ENCODE measurements around the gene CDK13.
"Not testable (repeated sequence)": the region's sequence is repeated elsewhere in the genome, so short reads cannot be mapped to it uniquely, and the experiment has no call there.

Gene CDK13

GRCh38 chr7:40102897-40103296, 152.8 kb downstream of the CDK13 start:
- ATAC-seq, result no peak

GRCh38 chr7:40105879-40106473, 155.9 kb downstream of the CDK13 start:
- TF ChIP-seq ZNF70 (CRISPR knock-in tag; IDR thresholded peaks at IDR 0.05) (no peak), ISL1 (CRISPR knock-in tag; IDR thresholded peaks at IDR 0.05) (no peak), ZFP30 (CRISPR knock-in tag; IDR thresholded peaks at IDR 0.05) (no peak), ARNTL (CRISPR knock-in tag; IDR thresholded peaks at IDR 0.05; ENCODE audit: borderline replicate concordance, low read depth) (no peak), GLIS3 (CRISPR knock-in tag; IDR thresholded peaks at IDR 0.05) (no peak), RARB (CRISPR knock-in tag; IDR thresholded peaks at IDR 0.05) (no peak)
- ATAC-seq, result no peak

More at GRCh38 chr7:40102897-40103296, 152.8 kb downstream of the CDK13 start:
- no peak for TF ChIP-seq ZNF8 (CRISPR knock-in tag; IDR thresholded peaks at IDR 0.05)
- no peak for TF ChIP-seq CSDC2 (CRISPR knock-in tag; IDR thresholded peaks at IDR 0.05)
- TF ChIP-seq ZFP3 (CRISPR knock-in tag; IDR thresholded peaks at IDR 0.05), result no peak
- no peak for TF ChIP-seq ZFP30 (CRISPR knock-in tag; IDR thresholded peaks at IDR 0.05)
- no peak for TF ChIP-seq SNAI2 (CRISPR knock-in tag; IDR thresholded peaks at IDR 0.05)
- TF ChIP-seq, protein P1, sequence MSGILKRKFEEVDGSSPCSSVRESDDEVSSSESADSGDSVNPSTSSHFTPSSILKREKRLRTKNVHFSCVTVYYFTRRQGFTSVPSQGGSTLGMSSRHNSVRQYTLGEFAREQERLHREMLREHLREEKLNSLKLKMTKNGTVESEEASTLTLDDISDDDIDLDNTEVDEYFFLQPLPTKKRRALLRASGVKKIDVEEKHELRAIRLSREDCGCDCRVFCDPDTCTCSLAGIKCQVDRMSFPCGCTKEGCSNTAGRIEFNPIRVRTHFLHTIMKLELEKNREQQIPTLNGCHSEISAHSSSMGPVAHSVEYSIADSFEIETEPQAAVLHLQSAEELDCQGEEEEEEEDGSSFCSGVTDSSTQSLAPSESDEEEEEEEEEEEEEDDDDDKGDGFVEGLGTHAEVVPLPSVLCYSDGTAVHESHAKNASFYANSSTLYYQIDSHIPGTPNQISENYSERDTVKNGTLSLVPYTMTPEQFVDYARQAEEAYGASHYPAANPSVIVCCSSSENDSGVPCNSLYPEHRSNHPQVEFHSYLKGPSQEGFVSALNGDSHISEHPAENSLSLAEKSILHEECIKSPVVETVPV (CRISPR knock-in tag; IDR thresholded peaks at IDR 0.05), result no peak
- TF ChIP-seq POU6F1 (CRISPR knock-in tag; IDR thresholded peaks at IDR 0.05; ENCODE audit: borderline replicate concordance, low read depth), result no peak
- no peak for TF ChIP-seq TCF4 (CRISPR knock-in tag; IDR thresholded peaks at IDR 0.05; ENCODE audit: borderline replicate concordance)
- no peak for TF ChIP-seq RARB (CRISPR knock-in tag; IDR thresholded peaks at IDR 0.05)
- TF ChIP-seq ARNTL (CRISPR knock-in tag; IDR thresholded peaks at IDR 0.05; ENCODE audit: borderline replicate concordance, low read depth), result no peak
- TF ChIP-seq, protein P2, sequence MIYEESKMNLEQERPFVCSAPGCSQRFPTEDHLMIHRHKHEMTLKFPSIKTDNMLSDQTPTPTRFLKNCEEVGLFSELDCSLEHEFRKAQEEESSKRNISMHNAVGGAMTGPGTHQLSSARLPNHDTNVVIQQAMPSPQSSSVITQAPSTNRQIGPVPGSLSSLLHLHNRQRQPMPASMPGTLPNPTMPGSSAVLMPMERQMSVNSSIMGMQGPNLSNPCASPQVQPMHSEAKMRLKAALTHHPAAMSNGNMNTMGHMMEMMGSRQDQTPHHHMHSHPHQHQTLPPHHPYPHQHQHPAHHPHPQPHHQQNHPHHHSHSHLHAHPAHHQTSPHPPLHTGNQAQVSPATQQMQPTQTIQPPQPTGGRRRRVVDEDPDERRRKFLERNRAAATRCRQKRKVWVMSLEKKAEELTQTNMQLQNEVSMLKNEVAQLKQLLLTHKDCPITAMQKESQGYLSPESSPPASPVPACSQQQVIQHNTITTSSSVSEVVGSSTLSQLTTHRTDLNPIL (CRISPR knock-in tag; IDR thresholded peaks at IDR 0.05; ENCODE audit: low read depth), result no peak
- no peak for TF ChIP-seq ZNF565 (CRISPR knock-in tag; conservative IDR thresholded peaks at IDR 0.05; ENCODE audit: low read depth)

DNA sequence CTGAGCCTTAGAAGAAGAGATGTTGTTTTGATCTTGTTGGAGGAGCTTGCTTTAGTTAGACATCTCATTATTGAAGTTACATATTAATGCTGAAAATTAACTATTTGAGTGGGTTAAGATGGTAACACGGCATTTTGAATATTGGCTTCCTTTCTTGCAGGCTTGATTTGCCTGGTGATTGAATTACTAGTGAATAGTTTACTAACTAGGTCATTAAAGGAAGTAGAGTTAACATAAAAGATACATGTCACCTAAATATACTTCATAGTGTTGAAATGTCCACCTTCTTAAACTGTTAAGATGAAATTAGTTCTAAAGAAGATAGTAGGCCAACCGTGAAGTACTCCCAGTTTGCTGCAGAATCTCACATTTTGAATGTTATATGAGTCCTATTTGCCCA, 165.9 kb downstream of the CDK13 start:
- TF ChIP-seq, protein P1 (CRISPR knock-in tag; IDR thresholded peaks at IDR 0.05), result no peak
- TF ChIP-seq POU6F1 (CRISPR knock-in tag; IDR thresholded peaks at IDR 0.05; ENCODE audit: borderline replicate concordance, low read depth), result no peak
- TF ChIP-seq ARNTL (CRISPR knock-in tag; IDR thresholded peaks at IDR 0.05; ENCODE audit: borderline replicate concordance, low read depth), result no peak
- no peak for TF ChIP-seq BACH2 (CRISPR knock-in tag; IDR thresholded peaks at IDR 0.05; ENCODE audit: borderline replicate concordance)
- TF ChIP-seq OSR1 (CRISPR knock-in tag; IDR thresholded peaks at IDR 0.05), result no peak
- no peak for TF ChIP-seq CSDC2 (CRISPR knock-in tag; IDR thresholded peaks at IDR 0.05)
- no peak for TF ChIP-seq TOX (CRISPR knock-in tag; IDR thresholded peaks at IDR 0.05; ENCODE audit: borderline replicate concordance)
- TF ChIP-seq PATZ1 (CRISPR knock-in tag; IDR thresholded peaks at IDR 0.05; ENCODE audit: borderline replicate concordance), result no peak
- no peak for TF ChIP-seq ISL1 (CRISPR knock-in tag; IDR thresholded peaks at IDR 0.05)
- no peak for TF ChIP-seq TCF4 (CRISPR knock-in tag; IDR thresholded peaks at IDR 0.05; ENCODE audit: borderline replicate concordance)
- TF ChIP-seq RARB (CRISPR knock-in tag; IDR thresholded peaks at IDR 0.05), result no peak
- no peak for TF ChIP-seq ZC3H10 (CRISPR knock-in tag; IDR thresholded peaks at IDR 0.05)
- no peak for TF ChIP-seq SNAI2 (CRISPR knock-in tag; IDR thresholded peaks at IDR 0.05)
- TF ChIP-seq ZNF8 (CRISPR knock-in tag; IDR thresholded peaks at IDR 0.05), result no peak
- no peak for ATAC-seq

DNA sequence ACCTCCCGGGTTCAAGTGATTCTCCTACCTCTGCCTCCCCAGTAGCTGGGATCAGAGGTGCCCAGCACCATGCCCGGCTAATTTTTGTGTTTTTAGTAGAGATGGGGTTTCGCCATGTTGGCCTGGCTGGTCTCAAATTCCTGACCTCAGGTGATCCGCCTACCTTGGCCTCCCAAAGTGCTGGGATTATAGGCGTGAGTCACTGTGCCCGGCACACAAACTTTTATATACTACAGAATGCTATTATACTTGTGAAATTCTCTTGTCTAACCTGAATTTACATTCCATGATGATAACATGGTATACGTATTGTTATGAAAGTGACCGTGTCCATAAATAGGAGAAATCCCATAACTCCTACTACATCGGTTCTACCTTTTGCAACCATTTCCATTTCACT, 167.1 kb downstream of the CDK13 start:
- ATAC-seq, result not testable (repeated sequence)

DNA sequence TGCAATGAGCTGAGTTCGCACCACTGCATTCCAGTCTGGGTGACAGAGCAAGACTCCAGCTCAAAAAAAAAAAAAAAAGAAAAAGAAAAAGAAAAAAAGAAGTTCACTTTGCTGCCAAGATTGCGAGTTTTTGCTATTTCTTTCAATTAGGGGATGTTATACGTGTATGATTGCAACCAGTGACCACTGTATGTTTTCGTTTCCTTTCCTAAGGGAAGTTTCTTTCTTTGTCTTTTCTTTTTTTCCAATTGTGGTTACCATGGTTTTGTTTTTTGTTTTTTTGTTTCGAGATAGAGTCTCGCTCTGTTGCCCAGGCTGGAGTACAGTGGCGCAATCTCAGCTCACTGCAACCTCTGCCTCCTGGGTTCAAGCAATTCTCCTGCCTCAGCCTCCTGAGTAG, 168.1 kb downstream of the CDK13 start:
- ATAC-seq, result not testable (repeated sequence)
